ENCODE results near the gene RAET1L.
"Not testable (repeated sequence)": the region's sequence is repeated elsewhere in the genome, so short reads cannot be mapped to it uniquely, and the experiment has no call there.

RAET1L gene

DNA sequence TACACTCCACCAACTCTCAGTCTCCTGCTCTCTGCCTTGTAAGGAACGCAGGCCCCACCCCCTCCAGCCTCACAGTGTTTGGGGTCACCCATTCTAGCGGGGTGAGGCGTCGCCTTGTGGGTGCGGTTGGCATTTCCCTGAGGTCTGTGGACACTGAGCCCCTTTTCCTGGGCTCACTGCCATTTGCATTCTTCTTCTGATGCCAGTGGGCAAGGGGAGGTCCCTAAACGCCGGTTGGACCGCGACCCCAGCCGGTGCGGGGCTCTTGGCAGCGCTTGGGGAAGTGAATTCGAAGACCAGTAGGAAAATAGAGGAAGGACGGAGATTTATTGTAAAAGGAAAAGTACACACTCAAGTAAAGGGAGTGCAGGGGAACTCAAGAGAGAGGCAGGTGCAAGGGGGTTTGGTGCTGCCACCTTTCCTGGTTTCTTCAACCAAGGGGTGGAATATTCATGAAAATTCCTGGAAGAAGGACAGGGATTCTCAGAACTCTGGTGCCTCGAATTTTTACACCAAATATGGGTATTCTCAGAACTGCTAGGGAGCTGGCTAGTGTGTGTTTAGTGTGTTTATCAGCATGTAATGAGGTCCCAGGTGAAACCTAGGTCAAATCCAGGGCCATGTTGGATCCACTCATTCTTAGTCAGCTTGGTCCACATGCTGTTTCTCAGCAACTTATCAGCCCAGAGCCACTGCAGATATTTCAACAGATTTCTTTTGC, 9.9 kb downstream of the RAET1L start:
- DNase-seq: peak; percentile 36
- not testable (repeated sequence) for H3K36me3 Mint-ChIP-seq (ENCODE audit: low read depth); H3K9me3 Mint-ChIP-seq; H3K27ac Mint-ChIP-seq; H3K4me3 Mint-ChIP-seq
- Mint-ChIP-seq H3K4me1 (ENCODE audit: low read depth) (peaks cover 24% of the 10 kb centered on the region), H3K27me3 (peaks cover 84% of the 10 kb centered on the region)

DNA sequence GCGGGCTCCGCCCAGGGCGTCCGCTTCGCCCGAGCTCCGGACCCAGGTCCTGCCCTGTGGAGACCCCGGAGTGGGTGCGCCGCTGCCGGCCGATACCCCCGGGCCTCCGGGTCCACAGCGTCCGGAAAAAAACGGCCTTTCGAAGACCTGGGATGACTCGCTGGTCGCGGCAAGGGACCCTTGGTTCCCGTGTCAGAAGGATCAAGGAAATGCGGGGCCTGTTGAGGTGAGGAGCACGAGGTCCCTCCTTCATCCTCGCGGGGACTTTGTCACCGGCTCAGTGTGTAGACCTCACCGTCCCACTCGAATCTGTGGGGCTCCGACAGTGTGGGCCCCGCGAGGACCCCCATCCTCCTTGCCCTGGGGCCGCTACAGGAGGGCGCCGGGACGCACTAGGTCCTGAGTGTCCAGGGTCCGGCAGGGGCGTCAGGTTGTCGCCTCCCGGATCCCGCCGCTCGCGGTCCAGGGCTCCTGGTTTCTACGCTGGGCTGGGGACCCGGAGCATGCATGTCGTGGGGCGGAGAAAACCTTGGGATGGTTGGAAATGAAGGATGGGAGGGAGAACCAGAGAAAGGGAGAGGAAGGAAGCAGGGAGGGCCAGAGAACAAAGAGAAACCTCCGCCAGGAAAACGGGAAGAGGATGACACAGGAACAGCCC, 10.6 kb downstream of the RAET1L start:
- H3K4me3 Mint-ChIP-seq; H3K9me3 Mint-ChIP-seq; H3K36me3 Mint-ChIP-seq (ENCODE audit: low read depth); H3K27ac Mint-ChIP-seq: not testable (repeated sequence)
- peaks cover 24% of the 10 kb centered on the region for H3K4me1 Mint-ChIP-seq (ENCODE audit: low read depth)
- peak; percentile 35 for DNase-seq
- H3K27me3 Mint-ChIP-seq: peaks cover 88% of the 10 kb centered on the region

DNA sequence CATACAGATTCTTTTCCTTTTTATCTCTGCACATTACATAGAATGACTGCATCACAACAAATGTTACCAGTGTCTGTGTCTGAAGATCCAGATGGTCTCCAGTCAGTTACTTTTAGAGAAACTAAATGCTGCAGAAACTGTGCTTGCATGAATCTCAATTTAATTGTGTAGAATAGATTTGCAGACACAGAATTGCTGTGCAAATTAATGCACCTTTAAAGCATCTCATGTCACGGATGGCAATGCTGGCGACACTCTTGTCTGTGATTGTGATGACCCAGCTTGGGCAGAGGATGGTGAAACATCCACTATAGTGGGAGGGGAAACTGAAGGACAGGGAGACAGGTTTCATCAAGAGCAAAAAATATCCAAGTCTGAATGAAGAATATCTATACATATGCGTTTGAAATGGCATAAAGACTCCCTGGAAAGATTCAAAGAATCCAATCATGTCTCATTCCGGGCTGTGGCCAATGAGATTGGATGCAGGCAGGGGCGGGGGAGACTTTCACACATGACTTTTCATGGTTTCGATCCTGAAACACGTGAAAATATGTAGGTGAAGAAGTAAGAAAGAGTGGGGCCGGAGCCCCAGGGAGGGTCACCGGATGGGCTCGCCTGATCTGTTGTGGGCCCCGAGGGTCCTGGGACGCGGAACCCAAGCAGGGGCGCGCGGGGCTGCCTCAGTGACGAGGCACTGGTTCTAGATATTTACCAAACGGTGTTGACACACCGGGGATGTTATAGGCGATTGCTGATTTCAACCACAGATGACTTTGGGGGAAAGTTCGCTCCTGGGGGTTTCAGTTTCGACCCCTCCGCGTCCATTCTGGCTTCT, 11.3 kb downstream of the RAET1L start:
- H3K27me3 Mint-ChIP-seq: peaks cover 88% of the 10 kb centered on the region
- not testable (repeated sequence) for DNase-seq; H3K4me3 Mint-ChIP-seq; H3K27ac Mint-ChIP-seq; H3K36me3 Mint-ChIP-seq (ENCODE audit: low read depth); H3K9me3 Mint-ChIP-seq
- H3K4me1 Mint-ChIP-seq (ENCODE audit: low read depth): peaks cover 24% of the 10 kb centered on the region

DNA sequence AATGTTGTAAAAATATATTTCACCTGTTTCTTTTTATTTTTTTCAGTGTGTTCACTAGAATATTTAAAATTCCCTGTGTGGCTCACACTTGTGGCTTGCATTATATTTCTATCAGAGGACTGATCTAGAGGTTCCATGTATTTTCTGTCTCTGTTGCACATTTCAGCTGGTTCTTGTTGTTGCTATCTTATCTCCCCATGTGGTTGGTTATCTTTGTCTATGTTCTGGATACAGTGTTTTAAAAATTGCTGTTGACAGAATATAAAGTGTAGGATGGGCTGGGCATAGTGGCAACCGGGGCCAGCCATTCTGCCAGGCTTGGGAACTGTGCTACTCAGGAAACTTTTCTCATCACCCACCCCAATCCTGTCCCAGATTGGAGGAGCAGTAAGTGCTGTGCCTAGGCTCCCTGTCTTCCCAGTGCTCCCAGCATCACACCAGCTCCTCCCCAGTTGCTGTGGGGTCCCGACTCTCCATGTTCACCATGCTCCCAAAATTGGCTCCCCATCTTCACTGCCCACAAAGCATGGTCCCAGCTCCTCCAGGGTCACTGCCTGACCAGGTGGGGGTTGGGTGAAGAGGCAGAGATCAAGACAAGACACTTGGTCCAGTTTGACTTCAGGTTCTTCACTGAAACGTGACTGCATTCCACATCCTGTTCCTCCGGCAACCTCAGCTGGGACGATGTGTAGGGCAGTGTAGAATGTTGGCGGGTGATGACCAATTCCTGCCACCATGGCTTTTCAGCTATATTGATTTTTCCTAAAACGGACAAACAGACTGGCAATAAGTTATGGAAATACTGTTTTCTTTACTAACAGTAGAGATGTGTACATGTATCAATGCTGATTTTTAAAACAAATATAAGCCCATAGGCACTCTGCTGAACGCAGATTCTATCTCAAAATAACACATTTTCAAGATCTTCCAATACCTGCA, 12.2 kb downstream of the RAET1L start:
- DNase-seq; H3K27ac Mint-ChIP-seq; H3K9me3 Mint-ChIP-seq; H3K36me3 Mint-ChIP-seq (ENCODE audit: low read depth); H3K4me3 Mint-ChIP-seq: not testable (repeated sequence)
- peaks cover 88% of the 10 kb centered on the region for H3K27me3 Mint-ChIP-seq
- peaks cover 31% of the 10 kb centered on the region for H3K4me1 Mint-ChIP-seq (ENCODE audit: low read depth)

DNA sequence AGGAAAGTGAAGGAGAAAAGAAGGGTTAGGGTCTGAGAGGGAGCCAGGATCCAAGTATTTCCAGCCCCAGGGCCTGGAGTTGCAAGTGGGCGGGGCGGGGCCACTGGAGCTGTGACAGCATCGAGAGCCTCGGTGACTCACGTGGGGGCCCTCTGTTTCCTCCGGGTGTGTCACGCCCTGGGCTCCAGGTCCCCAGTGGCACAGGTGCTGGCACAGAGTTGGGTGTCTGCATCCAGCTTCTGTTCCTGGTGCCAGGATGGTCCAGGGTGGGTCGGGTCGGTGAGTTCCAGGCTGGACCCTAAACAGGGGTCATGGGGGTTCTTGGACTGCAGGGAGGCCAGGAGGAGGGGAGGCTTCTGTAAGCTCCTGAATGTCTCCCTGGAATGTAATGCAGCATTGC, 16.7 kb downstream of the RAET1L start:
- H3K9me3 Mint-ChIP-seq: no peaks in the 10 kb centered on the region
- H3K27me3 Mint-ChIP-seq: peaks cover 70% of the 10 kb centered on the region
- H3K4me1 Mint-ChIP-seq (ENCODE audit: low read depth): peaks cover 44% of the 10 kb centered on the region
- H3K36me3 Mint-ChIP-seq (ENCODE audit: low read depth): no peaks in the 10 kb centered on the region
- H3K27ac Mint-ChIP-seq: no peak overlapping the region
- peak; percentile 46 for DNase-seq
- H3K4me3 Mint-ChIP-seq: no peak overlapping the region

DNA sequence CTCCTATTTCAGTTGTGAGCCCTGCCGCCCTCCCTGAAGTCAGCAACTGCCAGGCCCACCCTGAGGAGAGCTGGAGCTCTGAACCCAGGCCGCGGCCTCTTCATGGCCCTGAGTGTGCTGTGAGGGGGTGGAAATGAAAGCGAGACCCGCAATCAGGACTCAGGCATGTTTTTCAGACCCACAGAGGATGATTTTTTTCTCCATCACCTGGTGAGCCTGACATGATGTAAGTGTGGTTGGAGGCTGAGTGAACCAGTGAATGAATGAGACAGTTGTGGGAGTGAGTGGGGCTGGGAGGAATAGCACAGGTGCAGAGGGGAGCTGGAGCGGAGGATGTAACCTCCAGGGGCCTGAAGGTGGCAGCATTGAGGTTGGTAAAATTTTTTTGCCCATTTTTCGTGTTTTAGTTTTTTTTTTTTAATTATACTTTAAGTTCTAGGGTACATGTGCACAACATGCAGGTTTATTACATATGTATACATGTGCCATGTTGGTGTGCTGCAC, 18.3 kb downstream of the RAET1L start:
- peaks cover 50% of the 10 kb centered on the region for H3K4me1 Mint-ChIP-seq (ENCODE audit: low read depth)
- H3K9me3 Mint-ChIP-seq: no peaks in the 10 kb centered on the region
- peaks cover 61% of the 10 kb centered on the region for H3K27me3 Mint-ChIP-seq
- DNase-seq: peak; percentile 58
- H3K4me3 Mint-ChIP-seq: no peak overlapping the region
- no peaks in the 10 kb centered on the region for H3K36me3 Mint-ChIP-seq (ENCODE audit: low read depth)
- H3K27ac Mint-ChIP-seq: peak overlapping the region; percentile 47

DNA sequence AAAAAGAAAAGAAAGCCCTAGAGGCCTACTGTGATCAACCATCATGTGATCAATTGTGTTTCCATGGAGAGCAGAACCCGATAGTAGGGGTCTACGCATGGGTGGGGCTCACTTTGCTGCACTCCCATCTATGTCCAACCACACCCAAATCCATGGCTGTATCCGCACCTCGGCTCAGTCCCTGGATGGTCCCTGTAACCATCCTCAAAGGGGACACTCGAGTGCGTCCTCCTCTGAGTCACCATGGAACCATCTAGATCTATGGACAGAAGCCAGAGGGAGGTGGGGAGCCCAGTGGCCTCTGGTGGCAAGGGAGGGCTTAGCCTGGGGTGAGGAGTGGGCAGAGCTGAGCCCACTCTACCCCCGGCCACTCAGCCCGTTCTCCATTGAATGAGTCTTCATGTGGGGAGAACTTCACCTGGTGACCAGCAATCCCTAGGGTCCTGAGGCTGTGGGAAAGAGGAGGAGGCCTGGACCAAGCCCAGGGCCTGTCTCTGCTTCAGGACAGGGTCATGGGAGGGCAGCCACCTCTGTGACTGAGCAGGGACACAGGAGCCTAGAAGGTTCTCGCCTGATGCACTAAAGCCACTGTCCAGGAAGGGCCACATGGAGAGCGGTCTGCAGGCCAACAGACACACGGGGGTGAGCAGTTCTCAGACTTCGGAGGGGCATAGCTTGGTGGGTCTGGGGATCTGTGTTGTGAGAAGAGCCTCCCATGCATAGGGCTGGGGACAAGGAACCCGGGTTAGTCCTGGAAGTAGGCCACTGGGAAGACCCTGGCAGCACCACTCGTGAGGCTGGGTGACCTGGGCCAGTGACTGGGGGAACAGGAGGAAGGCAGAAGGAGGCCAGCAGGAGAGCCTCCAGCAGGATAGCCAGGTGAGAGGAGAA, 19.3 kb downstream of the RAET1L start:
- peak overlapping the region; percentile 29 for H3K27ac Mint-ChIP-seq
- peaks cover 51% of the 10 kb centered on the region for H3K27me3 Mint-ChIP-seq
- H3K9me3 Mint-ChIP-seq: no peaks in the 10 kb centered on the region
- H3K4me3 Mint-ChIP-seq: peak overlapping the region; percentile 77
- H3K36me3 Mint-ChIP-seq (ENCODE audit: low read depth): no peaks in the 10 kb centered on the region
- DNase-seq: peak; percentile 37
- peaks cover 60% of the 10 kb centered on the region for H3K4me1 Mint-ChIP-seq (ENCODE audit: low read depth)

DNA sequence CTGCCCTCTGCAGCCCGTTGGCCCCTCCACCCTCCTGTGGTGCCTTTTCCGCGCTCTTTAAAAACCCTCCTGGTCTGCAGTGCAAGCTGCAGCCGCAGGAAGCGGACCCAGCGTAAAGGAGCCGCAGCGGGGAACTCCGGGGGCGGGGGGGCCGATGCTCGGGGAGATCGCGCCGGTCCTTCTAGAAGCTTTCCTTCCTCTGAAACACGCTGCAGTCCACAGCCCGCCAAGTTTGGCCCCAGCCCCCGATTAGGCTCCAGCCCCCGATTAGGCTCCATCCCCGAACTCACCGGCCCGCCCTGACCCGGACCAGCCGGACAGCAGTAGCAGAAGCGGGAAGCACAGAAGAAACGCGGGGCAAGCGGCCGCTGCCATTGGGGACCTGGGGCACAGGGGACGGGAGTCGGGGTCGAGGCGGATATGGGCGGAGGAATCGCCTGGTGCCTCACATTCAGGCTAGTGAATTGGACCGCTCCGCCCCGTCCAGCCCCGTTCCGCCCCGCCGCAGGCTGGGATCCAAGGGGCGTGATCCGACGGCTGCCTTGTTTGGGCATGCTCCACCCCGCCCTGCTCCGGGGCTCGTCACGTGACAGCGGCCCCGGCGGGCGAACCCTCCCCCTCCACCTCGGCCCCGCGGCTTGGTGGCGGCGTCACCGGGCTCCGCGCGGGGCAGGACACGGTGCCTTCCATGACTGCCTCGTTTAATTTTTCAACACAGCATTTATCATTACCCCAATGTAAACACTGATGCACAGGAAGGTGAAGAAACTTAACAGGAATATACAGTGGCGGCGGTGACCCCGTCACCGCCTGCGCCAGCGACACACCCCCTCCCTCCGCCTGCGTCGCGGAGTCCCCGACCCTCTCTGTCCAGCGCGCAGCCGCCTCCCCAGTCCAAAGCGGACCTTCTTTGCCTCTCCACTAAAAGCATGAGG, 20.3 kb downstream of the RAET1L start:
- Mint-ChIP-seq H3K36me3 (ENCODE audit: low read depth) (no peaks in the 10 kb centered on the region), H3K4me1 (ENCODE audit: low read depth) (peaks cover 70% of the 10 kb centered on the region), H3K4me3 (peak overlapping the region; percentile 77), H3K27me3 (peaks cover 41% of the 10 kb centered on the region), H3K9me3 (no peaks in the 10 kb centered on the region), H3K27ac (peak overlapping the region; percentile 29)
- DNase-seq: peak; percentile 91

DNA sequence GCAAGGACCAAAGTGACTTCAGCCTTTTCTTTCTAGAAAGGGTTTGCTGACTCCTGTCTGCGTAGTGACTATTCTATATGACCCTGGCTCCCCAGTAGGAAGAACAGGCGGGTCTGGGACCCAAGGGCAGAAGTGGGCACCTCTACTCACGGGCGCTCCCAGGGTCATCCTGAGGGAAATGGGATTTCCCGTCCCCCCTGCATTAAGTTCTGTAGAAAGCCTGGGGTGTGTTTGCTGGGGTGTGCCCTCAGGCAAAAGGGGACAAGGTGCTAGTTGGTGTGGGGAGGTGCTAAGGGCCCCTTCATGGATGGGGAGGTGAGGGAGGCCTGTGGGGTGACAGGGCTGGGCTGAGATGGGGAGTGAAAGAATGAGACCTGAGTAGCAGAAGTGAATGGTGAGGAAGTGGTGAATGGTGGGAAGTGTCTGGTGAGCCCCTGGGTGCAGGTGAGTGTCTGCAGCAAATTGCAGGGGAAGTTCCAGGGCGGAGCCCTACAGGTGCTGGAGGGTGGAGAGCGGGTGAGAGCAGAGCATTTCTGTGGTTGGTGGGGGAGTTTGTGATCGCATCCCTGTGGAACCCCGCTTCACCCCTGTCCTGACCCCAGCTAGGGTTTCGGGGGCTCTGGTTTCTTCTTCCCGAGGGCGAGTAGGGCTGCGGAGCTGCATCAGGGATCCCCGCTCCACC, 21.1 kb downstream of the RAET1L start:
- no peaks in the 10 kb centered on the region for H3K9me3 Mint-ChIP-seq
- no peak for DNase-seq
- peaks cover 40% of the 10 kb centered on the region for H3K27me3 Mint-ChIP-seq
- peaks cover 70% of the 10 kb centered on the region for H3K4me1 Mint-ChIP-seq (ENCODE audit: low read depth)
- H3K4me3 Mint-ChIP-seq: peak overlapping the region; percentile 77
- peak overlapping the region; percentile 29 for H3K27ac Mint-ChIP-seq
- no peaks in the 10 kb centered on the region for H3K36me3 Mint-ChIP-seq (ENCODE audit: low read depth)

DNA sequence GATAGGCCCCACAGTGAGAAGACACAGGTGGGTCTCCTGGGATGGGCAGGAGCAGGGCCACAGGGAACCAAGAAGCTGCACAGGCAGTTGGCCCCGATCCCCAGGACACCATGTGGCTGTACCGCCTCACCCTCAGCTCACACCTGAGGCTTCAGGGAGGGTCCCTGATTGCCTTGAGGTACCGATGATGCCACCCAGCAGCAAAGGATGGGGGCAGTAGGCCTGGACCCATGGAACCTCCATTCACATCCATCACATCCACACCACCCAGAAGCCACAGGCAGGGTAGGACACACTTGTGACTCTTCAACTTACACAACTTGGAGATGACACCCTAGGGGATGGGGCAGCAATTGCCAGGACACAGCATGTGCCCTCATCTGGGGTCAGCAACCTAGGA, 21.7 kb downstream of the RAET1L start:
- H3K27ac Mint-ChIP-seq: not testable (repeated sequence)

DNA sequence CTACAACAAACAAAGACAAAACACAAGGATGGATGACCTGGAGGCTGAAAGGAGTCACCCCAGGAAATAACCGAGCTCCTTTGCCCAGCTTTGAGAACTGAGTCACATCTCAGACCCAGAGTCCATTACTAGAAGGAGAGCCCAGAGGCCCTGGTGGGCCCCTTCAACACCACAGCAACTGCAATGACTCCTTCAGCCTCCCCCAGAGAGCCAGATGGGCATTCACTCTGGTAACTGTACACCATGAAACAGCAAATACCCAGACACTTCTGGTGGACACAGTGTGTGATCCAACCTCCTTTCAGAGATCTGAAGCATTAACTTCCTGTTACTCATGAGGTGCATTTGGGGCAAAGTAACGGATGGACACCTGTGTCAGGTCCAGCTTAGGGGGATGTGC, 22.6 kb downstream of the RAET1L start:
- no peak overlapping the region for H3K27ac Mint-ChIP-seq
- no peaks in the 10 kb centered on the region for H3K36me3 Mint-ChIP-seq (ENCODE audit: low read depth)
- H3K4me3 Mint-ChIP-seq: no peak overlapping the region
- no peaks in the 10 kb centered on the region for H3K9me3 Mint-ChIP-seq
- peaks cover 42% of the 10 kb centered on the region for H3K27me3 Mint-ChIP-seq
- DNase-seq: no peak
- H3K4me1 Mint-ChIP-seq (ENCODE audit: low read depth): peaks cover 63% of the 10 kb centered on the region

More for the DNA sequence above, 21.7 kb downstream of the RAET1L start:
- Mint-ChIP-seq H3K4me1 (ENCODE audit: low read depth) (peaks cover 67% of the 10 kb centered on the region), H3K27me3 (peaks cover 40% of the 10 kb centered on the region), H3K4me3 (peak overlapping the region; percentile 77)
- peak; percentile 34 for DNase-seq
- not testable (repeated sequence) for H3K36me3 Mint-ChIP-seq (ENCODE audit: low read depth); H3K9me3 Mint-ChIP-seq
